Measurements from ENCODE around the gene SLC22A25. TPM values are rescaled to one million over a fixed set of nuclear protein-coding genes. Genes with fewer than 3 reads are reported as not detected.

Gene SLC22A25
- total and polyA plus RNA-seq, 2 of the 13 experiments (the other 11 are each of a cell fraction or from before 2014, with no cell fraction given), result 0.18 to 0.42 TPM

GRCh38 chr11:63240098-63240497, 3.3 kb downstream of the SLC22A25 start:
- Histone ChIP-seq H4K20me1 (ENCODE audit: insufficient read depth, low read length) (no peaks in the 10 kb centered on the region), H3K27me3 (ENCODE audit: control insufficient read depth in 1 of 2, insufficient read depth in 2 of 2, low read length in 2 of 2) (no peaks in the 10 kb centered on the region), H3K27ac (ENCODE audit: extremely low read length, insufficient read depth, low read length) (peak overlapping the region; percentile 66), H3K79me2 (ENCODE audit: insufficient read depth, low read length) (no peaks in the 10 kb centered on the region), H3K4me2 (ENCODE audit: low read depth, low read length) (0 out of 2 replicates have a peak overlapping the region, but pooled peaks have one; percentile 52), H3K9me3 (ENCODE audit: low read length) (peaks cover 11% of the 10 kb centered on the region), H3K9ac (ENCODE audit: insufficient read depth, low read depth, low read length) (no peak overlapping the region), H3K4me1 (ENCODE audit: insufficient read depth, low read length) (peaks cover 99% of the 10 kb centered on the region), H2AFZ (ENCODE audit: low read length) (no peak overlapping the region), H3K36me3 (replicated peaks in 1 of 2; ENCODE audit: control insufficient read depth in 1 of 2, insufficient read depth in 2 of 2, low read length in 2 of 2) (no peaks in the 10 kb centered on the region), H3K4me3 (replicated peaks in 1 of 3; ENCODE audit: insufficient read depth in 1 of 3, low read depth in 2 of 3, low read length in 3 of 3) (peak overlapping the region in 1 of 3 experiments; percentile 19; a peak in 1 of 6 replicates)
- TF ChIP-seq ZNF781 (CRISPR knock-in tag; IDR thresholded peaks at IDR 0.05; ENCODE audit: borderline replicate concordance, not compliant biosample characterization) (no peak), ZNF224 (CRISPR knock-in tag; IDR thresholded peaks at IDR 0.05) (no peak), CHD2 (IDR thresholded peaks at IDR 0.05; ENCODE audit: low read depth, low read length) (no peak), SMAD3 (CRISPR knock-in tag; IDR thresholded peaks at IDR 0.05) (no peak)
- WGBS (ENCODE audit: low lambda C conversion rate), result 45% methylated on average over 1 of the region's 1 CpG
- DNase-seq (ENCODE audit: low spot score), result no peak
- ChIA-PET CTCF (ENCODE audit: low intra/inter-chr PET ratio, low total read pairs) (no interaction called here), POLR2A (interaction anchor here (0.8 to 3.6 kb wide), 6 partner anchors 8 to 13 kb away, joined by 3 to 22 read pairs (median 6); no protein-coding TSS in a partner anchor)
- ATAC-seq, result no peak
- in situ Hi-C loops (cut with HindIII; ENCODE audit: extremely low pct_ligation_motif_present, low pct_unique_long_range_greater_than_20kb), result no loop called here
- BruUV-seq (replicated peaks), result no TSS peak
- intact Hi-C loops (cut with micrococcal nuclease; ENCODE audit: unreplicated experiment), result no loop called here
- no peak for FAIRE-seq

- no peaks in the 10 kb centered on the region for H3K36me3 ChIP-seq (replicated peaks in 1 of 2; ENCODE audit: control insufficient read depth in 1 of 2, insufficient read depth in 2 of 2, low read length in 2 of 2)
- peaks cover 11% of the 10 kb centered on the region for H3K9me3 ChIP-seq (ENCODE audit: low read length)
- H3K4me3 ChIP-seq (replicated peaks in 1 of 3; ENCODE audit: insufficient read depth in 1 of 3, low read depth in 2 of 3, low read length in 3 of 3), result peak overlapping the region in 1 of 3 experiments; percentile 19; a peak in 2 of 6 replicates
- BruUV-seq (replicated peaks), result no TSS peak
- intact Hi-C loops (cut with micrococcal nuclease; ENCODE audit: unreplicated experiment), result no loop called here
- H3K4me2 ChIP-seq (ENCODE audit: low read depth, low read length), result peak overlapping the region; percentile 52
- CTCF ChIA-PET (ENCODE audit: low intra/inter-chr PET ratio, low total read pairs), result no interaction called here
- no peaks in the 10 kb centered on the region for H4K20me1 ChIP-seq (ENCODE audit: insufficient read depth, low read length)
- ATAC-seq (peak; percentile 35), DNase-seq (ENCODE audit: low spot score) (peak; percentile 41), FAIRE-seq (peak; percentile 75)
- H3K79me2 ChIP-seq (ENCODE audit: insufficient read depth, low read length), result no peaks in the 10 kb centered on the region
- peaks cover 99% of the 10 kb centered on the region for H3K4me1 ChIP-seq (ENCODE audit: insufficient read depth, low read length)
- POLR2A ChIA-PET, result interaction anchor here (0.8 to 3.6 kb wide), 5 partner anchors 8 to 13 kb away, joined by 3 to 14 read pairs (median 6); no protein-coding TSS in a partner anchor
- H3K9ac ChIP-seq (ENCODE audit: insufficient read depth, low read depth, low read length), result peak overlapping the region; percentile 20; the same call in 1 of the 2 replicates
- in situ Hi-C loops (cut with HindIII; ENCODE audit: extremely low pct_ligation_motif_present, low pct_unique_long_range_greater_than_20kb), result no loop called here
- no peaks in the 10 kb centered on the region for H3K27me3 ChIP-seq (ENCODE audit: control insufficient read depth in 1 of 2, insufficient read depth in 2 of 2, low read length in 2 of 2)
- H3K27ac ChIP-seq (ENCODE audit: extremely low read length, insufficient read depth, low read length), result peak overlapping the region; percentile 66
- no peak overlapping the region for H2AFZ ChIP-seq (ENCODE audit: low read length)
- TF ChIP-seq CREM (IDR thresholded peaks at IDR 0.05), result peak; percentile 80
- TF ChIP-seq CREM (CRISPR knock-in tag; IDR thresholded peaks at IDR 0.05), result no peak
- TF ChIP-seq SOX5 (CRISPR knock-in tag; IDR thresholded peaks at IDR 0.05; ENCODE audit: borderline replicate concordance), result peak; percentile 81; the same call in 1 of the 2 replicates
- peak; percentile 92; the same call in 1 of the 2 replicates for TF ChIP-seq AHDC1 (CRISPR knock-in tag; IDR thresholded peaks at IDR 0.05; ENCODE audit: borderline replicate concordance)
- no peak for TF ChIP-seq FOXA1 (IDR thresholded peaks at IDR 0.05)
- peak; percentile 71 for TF ChIP-seq FOXA1 (CRISPR knock-in tag; IDR thresholded peaks at IDR 0.05)
- no peak for TF ChIP-seq ZMAT5 (CRISPR knock-in tag; IDR thresholded peaks at IDR 0.05; ENCODE audit: borderline replicate concordance, low read depth)
Measured at GRCh38 chr11:63239254-63239653, 4.1 kb downstream of the SLC22A25 start.

All from HepG2 (cell line).